K562 (cell line): Measurements from ENCODE around the gene HCN4. TPM values are rescaled to one million over a fixed set of nuclear protein-coding genes. Genes with fewer than 3 reads are reported as not detected.

Experiments used
- ATAC-seq: fragments of 200-7000 bp; cut with Tn5 transposase; 3 replicates; pipeline ENCODE4 v1.9.1; 2020; ENCODE audit warnings: moderate library complexity
- BruUV-seq: library from RNA; stranded (reverse); fragments of 400-500 nt; replicated peaks from 2 replicates; lab custom pipeline; 2021; lab: Mats Ljungman, UMichigan
- CTCF ChIA-PET: fragments of 300-600 bp; formaldehyde crosslinking; extraction: SDS; loops from one replicate; lab custom pipeline; 2021; ENCODE audit warnings: low intra/inter-chr PET ratio; lab: Yijun Ruan, JAX
- POLR2A ChIA-PET: fragments of 300-600, 350-650 bp; sonication (Branson Sonifier 250); formaldehyde crosslinking; extraction: SDS; loops from one replicate; lab custom pipeline; 2021; ENCODE audit warnings: antibody characterized with exemption, inconsistent platforms; lab: Yijun Ruan, JAX
- DNase-seq, 4 experiments: peaks; one replicate each; pipeline versions ENCODE4 v3.0.0 to v3.0.0-alpha.2; 2011 to 2018; ENCODE audit warnings: low spot score in 3 of 4, mixed read lengths in 3 of 4; ENCODE audit errors: extremely low read depth in 1 of 4
- FAIRE-seq: peaks from 2 replicates; lab custom pipeline; 2011; peaks lifted over from hg19 to GRCh38; lab: Jason Lieb, UNC
- H2AFZ ChIP-seq: 2 replicates; pipeline ENCODE4 v1.6.0; 2011; ENCODE audit warnings: low read depth, low read length, control low read depth, inconsistent platforms
- H3K27ac ChIP-seq: fragments of 200-600 bp; 3 replicates; pipeline ENCODE4 v1.8.0; 2011; ENCODE audit warnings: low read depth, mild to moderate bottlenecking, control low read depth, inconsistent platforms, low read length, moderate library complexity, mixed read lengths; ENCODE audit errors: extremely low read depth
- H3K27me3 ChIP-seq, 2 experiments: fragments of 300-600 bp in 1 of 2; 2 replicates in 1 of 2; 3 replicates in 1 of 2; pipeline versions ENCODE4 v1.6.0 to v1.8.0; 2011; ENCODE audit warnings: inconsistent platforms in 2 of 2, low read length in 2 of 2, mild to moderate bottlenecking in 1 of 2, mixed read lengths in 1 of 2, moderate library complexity in 1 of 2; ENCODE audit not compliant: control insufficient read depth in 2 of 2, insufficient read depth in 2 of 2
- H3K36me3 ChIP-seq: fragments of 300-600 bp; 3 replicates; pipeline ENCODE4 v1.8.0; 2011; ENCODE audit warnings: mild to moderate bottlenecking, low read length, inconsistent platforms; ENCODE audit not compliant: control insufficient read depth, insufficient read depth
- H3K4me1 ChIP-seq, 2 experiments: fragments of 200-600 bp in 1 of 2; replicated peaks in 1 of 2; 2 replicates in 1 of 2; 3 replicates in 1 of 2; pipeline versions ENCODE4 v1.5.1 to v1.8.0; 2011; ENCODE audit warnings: inconsistent platforms in 2 of 2, low read length in 2 of 2, mild to moderate bottlenecking in 1 of 2, mixed read lengths in 1 of 2, moderate library complexity in 1 of 2; ENCODE audit not compliant: control insufficient read depth in 2 of 2, insufficient read depth in 2 of 2
- H3K4me2 ChIP-seq: 2 replicates; pipeline ENCODE4 v1.6.1; 2011; ENCODE audit warnings: low read length, control low read depth, inconsistent platforms, mixed read lengths; ENCODE audit not compliant: insufficient read depth
- H3K4me3 ChIP-seq: fragments of 200-600 bp; sonication (generic), shearing (Covaris generic); 2 replicates; pipeline ENCODE4 v1.5.1; 2016; ENCODE audit warnings: control low read depth, inconsistent platforms
- H3K79me2 ChIP-seq: fragments of 200-600 bp; 3 replicates; pipeline ENCODE4 v1.8.0; 2011; ENCODE audit warnings: low read length, inconsistent platforms; ENCODE audit not compliant: control insufficient read depth, insufficient read depth
- H3K9ac ChIP-seq, 2 experiments: 2 replicates each; pipeline versions ENCODE4 v1.6.0 to v1.6.1; 2011; ENCODE audit warnings: low read depth in 2 of 2, low read length in 2 of 2, control low read depth in 1 of 2, inconsistent platforms in 1 of 2, mild to moderate bottlenecking in 1 of 2, mixed read lengths in 1 of 2; ENCODE audit not compliant: insufficient read depth in 1 of 2
- H3K9me1 ChIP-seq: one replicate; pipeline ENCODE4 v1.6.0; 2011; ENCODE audit warnings: inconsistent platforms, mild to moderate bottlenecking, low read length, moderate library complexity; ENCODE audit not compliant: control insufficient read depth, insufficient read depth
- H3K9me3 ChIP-seq: replicated peaks from 2 replicates; pipeline ENCODE4 v1.5.1; 2011; ENCODE audit warnings: low read depth, low read length, inconsistent platforms; ENCODE audit not compliant: control insufficient read depth, insufficient read depth
- H4K20me1 ChIP-seq: replicated peaks from 2 replicates; pipeline ENCODE4 v1.6.1; 2011; ENCODE audit warnings: low read length, inconsistent platforms, mixed read lengths; ENCODE audit not compliant: control insufficient read depth, insufficient read depth
- MEIS2 ChIP-seq: fragments of 450-650 bp; IDR thresholded peaks from 2 replicates; pipeline ENCODE4 v1.6.1; 2014; ENCODE audit warnings: mild to moderate bottlenecking; ENCODE audit not compliant: partially characterized antibody
- NR0B1 ChIP-seq: fragments of 450-650 bp; IDR thresholded peaks from one replicate; pipeline ENCODE4 v1.6.1; 2018; ENCODE audit warnings: mild to moderate bottlenecking, moderate library complexity; ENCODE audit not compliant: partially characterized antibody
- RBM34 ChIP-seq: fragments of 200-400 bp; formaldehyde crosslinking; IDR thresholded peaks from 2 replicates; pipeline ENCODE4 v1.6.1; 2018; ENCODE audit warnings: low read length, borderline replicate concordance; ENCODE audit not compliant: insufficient read depth
- ZNF609 ChIP-seq: sonication (generic); formaldehyde crosslinking; IDR thresholded peaks from 2 replicates; pipeline ENCODE4 v1.8.1; 2023; ENCODE audit warnings: missing genetic modification reagents, mild to moderate bottlenecking, borderline replicate concordance
- WGBS: fragments of 100-300 bp; shearing (Covaris generic); methylation state at CpG from one replicate; pipeline ENCODE4 v1.1.6; 2016; ENCODE audit warnings: low coverage, mixed read lengths; ENCODE audit not compliant: insufficient coverage; ENCODE audit errors: missing lambda C conversion rate; 5-methylcytosine and 5-hydroxymethylcytosine counted together
- in situ Hi-C: fragments of 300-500 bp; cut with MboI; formaldehyde crosslinking; loops from 4 replicates; pipeline ENCODE4 v1.15.0; 2018; ENCODE audit warnings: inconsistent platforms, mixed read lengths
- intact Hi-C: fragments of 100-400 bp; cut with micrococcal nuclease; formaldehyde crosslinking; loops from 2 replicates; pipeline ENCODE4 v1.14.2; 2022
- polyA plus RNA-seq, 8 experiments: library from polyadenylated mRNA; depleted of rRNA in 4 of 8; stranded (reverse) in 5 of 8; unstranded in 3 of 8; fragments of >200 nt; fragmentation: Nextera tagmentation in 2 of 8; fragmentation: Illumina TruSeq in 1 of 8; extraction: Ambion mirVana in 2 of 8; extraction: Trizol in 1 of 8; gene quantifications; 2 replicates each; pipeline versions ENCODE4 v1.2.1 to v1.2.3, GENCODE V29; 2011 to 2014; ENCODE audit warnings: inconsistent platforms in 1 of 8, missing spikeins in 1 of 8
- total RNA-seq, 7 experiments: library from RNA; depleted of rRNA in 6 of 7; stranded (reverse); fragments of >200 nt in 6 of 7; fragmentation: Illumina TruSeq in 2 of 7; extraction: Trizol in 2 of 7; gene quantifications; 2 replicates each; pipeline versions ENCODE4 v1.2.1 to v1.2.3, GENCODE V29; 2011 to 2021; ENCODE audit warnings: low replicate concordance in 1 of 7

HCN4 gene
- total and polyA plus RNA-seq, 9 of the 15 experiments (the other 6 are each of a cell fraction or from before 2014, with no cell fraction given) = not detected

- CTCF ChIA-PET = interaction anchor here (1.4 kb wide), 1 partner anchor 414 kb away, joined by 5 read pairs; no protein-coding TSS in a partner anchor
- intact Hi-C loops = no loop called here
- POLR2A ChIA-PET = interaction anchor here (0.6 kb wide), 1 partner anchor 1065 kb away, joined by 4 read pairs; no protein-coding TSS in a partner anchor
- H3K4me3 ChIP-seq = no peak overlapping the region
- in situ Hi-C loops = no loop called here
- H3K27me3 ChIP-seq = peaks cover 5 to 10% of the 10 kb centered on the region in 2 experiments; a peak in 4 of 5 replicates
- ATAC-seq (no peak), DNase-seq (no peak), FAIRE-seq (no peak)
- no peaks in the 10 kb centered on the region for H3K36me3 ChIP-seq
- H3K4me1 ChIP-seq = no peaks in the 10 kb centered on the region
- H3K9ac ChIP-seq = no peak overlapping the region
- H2AFZ ChIP-seq = no peak overlapping the region
- no TSS peak for BruUV-seq
- no peak for TF ChIP-seq NR0B1
- no peak for TF ChIP-seq ZNF609 (CRISPR knock-in tag)
- no peak for TF ChIP-seq MEIS2
- no peak for TF ChIP-seq RBM34
- H3K4me2 ChIP-seq = no peak overlapping the region
- no peaks in the 10 kb centered on the region for H3K79me2 ChIP-seq
- H3K9me3 ChIP-seq = no peaks in the 10 kb centered on the region
- no peaks in the 10 kb centered on the region for H4K20me1 ChIP-seq
- H3K9me1 ChIP-seq = no peaks in the 10 kb centered on the region
- H3K27ac ChIP-seq = no peak overlapping the region
- 0% methylated on average over 2 of the region's 2 CpGs for WGBS
Observed at GRCh38 chr15:73286311-73286710, 82.4 kb downstream of the HCN4 start.
